ENCODE results near the gene RBM20. TPM values are rescaled to one million over a fixed set of nuclear protein-coding genes. Genes with fewer than 3 reads are reported as not detected.
A peak's percentile ranks its signal among the peaks of the same experiment; 100 is the strongest.

RBM20 gene
- total and polyA plus RNA-seq, 2 donors from 2014 or later, result 0.88 to 2.1 TPM

DNA sequence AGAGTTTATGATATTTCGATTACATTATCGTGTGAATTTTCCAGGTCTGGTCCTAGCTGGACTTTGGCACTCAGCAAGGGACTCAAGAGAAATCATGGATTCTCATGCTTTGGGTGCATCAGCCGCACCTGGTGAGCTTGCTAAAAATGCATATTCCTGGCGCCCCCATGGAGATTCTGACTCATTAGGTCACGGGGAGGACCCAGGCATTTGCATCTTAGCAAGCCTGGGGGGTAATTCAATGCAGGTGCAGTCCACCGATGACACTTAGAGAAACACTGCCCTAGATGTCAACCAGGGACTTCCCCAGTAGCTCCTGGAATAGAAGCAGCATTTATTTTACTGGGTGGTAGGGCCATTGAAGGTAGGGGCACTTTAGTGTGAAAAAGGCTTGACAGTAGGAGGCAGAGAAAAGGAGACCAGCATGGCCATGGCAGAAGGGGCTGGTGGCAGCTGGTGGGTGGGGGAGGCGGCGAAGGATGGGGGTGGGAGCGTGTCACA, 197.7 kb downstream of the RBM20 start:
- Histone ChIP-seq H3K27me3 (ENCODE audit: control insufficient read depth, insufficient read depth, low read length) (no peaks in the 10 kb centered on the region), H3K4me3 (ENCODE audit: low read length in 3 of 3) (no peak overlapping the region), H3K9ac (ENCODE audit: low read length in 3 of 3) (no peak overlapping the region), H3K9me3 (ENCODE audit: control insufficient read depth in 2 of 3, insufficient read depth in 1 of 3, low read length in 3 of 3) (no peaks in the 10 kb centered on the region), H3K36me3 (ENCODE audit: control insufficient read depth in 2 of 3, insufficient read depth in 3 of 3, low read length in 3 of 3) (no peaks in the 10 kb centered on the region), H3K4me1 (ENCODE audit: control insufficient read depth in 2 of 3, insufficient read depth in 2 of 3, low read depth in 1 of 3, low read length in 3 of 3) (peaks cover 10 to 19% (median 19%) of the 10 kb centered on the region in 3 donors), H3K27ac (ENCODE audit: low read depth in 2 of 2, low read length in 2 of 2) (no peak overlapping the region)
- TF ChIP-seq, protein P1, sequence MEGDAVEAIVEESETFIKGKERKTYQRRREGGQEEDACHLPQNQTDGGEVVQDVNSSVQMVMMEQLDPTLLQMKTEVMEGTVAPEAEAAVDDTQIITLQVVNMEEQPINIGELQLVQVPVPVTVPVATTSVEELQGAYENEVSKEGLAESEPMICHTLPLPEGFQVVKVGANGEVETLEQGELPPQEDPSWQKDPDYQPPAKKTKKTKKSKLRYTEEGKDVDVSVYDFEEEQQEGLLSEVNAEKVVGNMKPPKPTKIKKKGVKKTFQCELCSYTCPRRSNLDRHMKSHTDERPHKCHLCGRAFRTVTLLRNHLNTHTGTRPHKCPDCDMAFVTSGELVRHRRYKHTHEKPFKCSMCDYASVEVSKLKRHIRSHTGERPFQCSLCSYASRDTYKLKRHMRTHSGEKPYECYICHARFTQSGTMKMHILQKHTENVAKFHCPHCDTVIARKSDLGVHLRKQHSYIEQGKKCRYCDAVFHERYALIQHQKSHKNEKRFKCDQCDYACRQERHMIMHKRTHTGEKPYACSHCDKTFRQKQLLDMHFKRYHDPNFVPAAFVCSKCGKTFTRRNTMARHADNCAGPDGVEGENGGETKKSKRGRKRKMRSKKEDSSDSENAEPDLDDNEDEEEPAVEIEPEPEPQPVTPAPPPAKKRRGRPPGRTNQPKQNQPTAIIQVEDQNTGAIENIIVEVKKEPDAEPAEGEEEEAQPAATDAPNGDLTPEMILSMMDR (IDR thresholded peaks at IDR 0.05; ENCODE audit: borderline replicate concordance, extremely low read depth, insufficient read depth), result no peak
- DNase-seq (no peak), FAIRE-seq (no peak)
- intact Hi-C loops (cut with DNase I), result no loop called here

DNA sequence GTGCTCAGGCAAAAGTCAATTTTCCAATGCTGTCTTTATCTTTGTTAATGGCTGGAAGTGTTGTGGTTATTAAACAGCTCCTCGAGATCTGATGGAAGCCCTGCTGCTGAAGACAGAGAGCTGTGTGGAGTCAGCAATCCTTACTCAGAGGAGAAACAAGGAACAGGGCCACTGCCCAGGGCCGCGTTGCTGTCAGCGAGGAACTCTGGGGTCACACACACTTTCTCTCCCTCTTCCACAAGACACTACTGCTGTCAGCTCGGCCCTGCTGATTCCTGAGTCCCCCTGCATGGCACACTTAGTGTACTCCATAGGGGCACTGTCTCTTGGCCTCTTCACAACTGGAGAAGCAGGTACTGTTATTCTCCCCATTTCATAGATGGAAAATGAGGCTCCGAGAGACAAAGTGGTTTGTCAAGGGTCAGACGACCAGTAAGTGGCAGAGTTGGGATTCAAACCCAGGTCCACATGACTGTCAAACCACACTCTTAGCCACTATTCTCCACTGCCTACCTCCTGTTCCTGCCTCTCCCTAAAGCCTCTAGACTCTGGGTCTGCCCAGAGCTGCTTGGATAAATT, 198.3 kb downstream of the RBM20 start:
- Histone ChIP-seq H3K27me3 (ENCODE audit: control insufficient read depth, insufficient read depth, low read length) (no peaks in the 10 kb centered on the region), H3K9me3 (ENCODE audit: control insufficient read depth in 2 of 3, insufficient read depth in 1 of 3, low read length in 3 of 3) (no peaks in the 10 kb centered on the region), H3K9ac (ENCODE audit: low read length in 3 of 3) (no peak overlapping the region), H3K4me1 (ENCODE audit: control insufficient read depth in 2 of 3, insufficient read depth in 2 of 3, low read depth in 1 of 3, low read length in 3 of 3) (peaks cover 6 to 21% (median 19%) of the 10 kb centered on the region in 3 donors), H3K36me3 (ENCODE audit: control insufficient read depth in 2 of 3, insufficient read depth in 3 of 3, low read length in 3 of 3) (no peaks in the 10 kb centered on the region), H3K4me3 (ENCODE audit: low read length in 3 of 3) (no peak overlapping the region), H3K27ac (ENCODE audit: low read depth in 2 of 2, low read length in 2 of 2) (peak overlapping the region; percentile 3 to 41)
- intact Hi-C loops (cut with DNase I), result no loop called here
- TF ChIP-seq, protein P1 (IDR thresholded peaks at IDR 0.05; ENCODE audit: borderline replicate concordance, extremely low read depth, insufficient read depth), result no peak
- DNase-seq (no peak), FAIRE-seq (no peak)

GRCh38 chr10:110843031-110843430, 198.9 kb downstream of the RBM20 start:
- intact Hi-C loops (cut with DNase I), result no loop called here
- Histone ChIP-seq H3K4me1 (ENCODE audit: control insufficient read depth in 2 of 3, insufficient read depth in 2 of 3, low read depth in 1 of 3, low read length in 3 of 3) (peaks cover 2 to 19% (median 16%) of the 10 kb centered on the region in 3 donors), H3K27me3 (ENCODE audit: control insufficient read depth, insufficient read depth, low read length) (no peaks in the 10 kb centered on the region), H3K4me3 (ENCODE audit: low read length in 3 of 3) (no peak overlapping the region), H3K36me3 (ENCODE audit: control insufficient read depth in 2 of 3, insufficient read depth in 3 of 3, low read length in 3 of 3) (no peaks in the 10 kb centered on the region), H3K9ac (ENCODE audit: low read length in 3 of 3) (no peak overlapping the region), H3K9me3 (ENCODE audit: control insufficient read depth in 2 of 3, insufficient read depth in 1 of 3, low read length in 3 of 3) (no peaks in the 10 kb centered on the region), H3K27ac (ENCODE audit: low read depth in 2 of 2, low read length in 2 of 2) (peak overlapping the region in 1 of 2 donors; percentile 36)
- TF ChIP-seq, protein P1 (IDR thresholded peaks at IDR 0.05; ENCODE audit: borderline replicate concordance, extremely low read depth, insufficient read depth), result no peak
- DNase-seq, result no peak
- no peak for FAIRE-seq
